ENCODE measurements around the gene POLR2C. TPM values are rescaled to one million over a fixed set of nuclear protein-coding genes. Genes with fewer than 3 reads are reported as not detected.
"Not testable (repeated sequence)": the region's sequence is repeated elsewhere in the genome, so short reads cannot be mapped to it uniquely, and the experiment has no call there.

POLR2C gene
- total RNA-seq, 2 experiments from 2014 or later = 48.6 to 61.7 TPM

GRCh38 chr16:57485916-57486857 lies 23.7 kb downstream of the POLR2C start, which contains the start of gene DOK4:
TSS of gene DOK4 (minus strand) at chr16:57486493. CDS start at chr16:57479507, 6,986 bp downstream.
- peak; percentile 98 for ATAC-seq
- peak within 1 kb of the TSS; percentile 49 for H3K27ac Mint-ChIP-seq
- H3K4me3 Mint-ChIP-seq = peak within 1 kb of the TSS; percentile 71
- CTCF ChIA-PET = interaction anchor here (0.9 to 3.5 kb wide), 9 partner anchors 11 to 123 kb away, joined by 3 to 21 read pairs (median 4); partner anchors contain the start of gene POLR2C
- peak; percentile 81 for DNase-seq
- H3K9me3 Mint-ChIP-seq (ENCODE audit: low read depth) = no peaks in the 10 kb centered on the region
- H3K27me3 Mint-ChIP-seq = peaks cover 3% of the 10 kb centered on the region
- no peaks in the 10 kb centered on the region for H3K36me3 Mint-ChIP-seq
- peaks cover 22% of the 10 kb centered on the region for H3K4me1 Mint-ChIP-seq

- Mint-ChIP-seq H3K27ac (peak overlapping the region; percentile 49), H3K36me3 (no peaks in the 10 kb centered on the region), H3K27me3 (peaks cover 8% of the 10 kb centered on the region), H3K4me3 (peak overlapping the region; percentile 60), H3K4me1 (peaks cover 22% of the 10 kb centered on the region), H3K9me3 (ENCODE audit: low read depth) (no peaks in the 10 kb centered on the region)
- no peak for ATAC-seq
- no peak for DNase-seq
- CTCF ChIA-PET = interaction anchor here (0.9 to 3.5 kb wide), 8 partner anchors 12 to 122 kb away, joined by 3 to 21 read pairs (median 4); partner anchors contain the start of gene POLR2C
Measured at GRCh38 chr16:57486858-57487834, 24.7 kb downstream of the POLR2C start.

GRCh38 chr16:57489229-57489628 lies 26.8 kb downstream of the POLR2C start:
- CTCF ChIA-PET = interaction anchor here (0.9 to 1.2 kb wide), 3 partner anchors 14 to 31 kb away, joined by 3 to 4 read pairs (median 4); partner anchors contain the start of gene POLR2C
- Mint-ChIP-seq H3K36me3 (no peaks in the 10 kb centered on the region), H3K4me3 (no peak overlapping the region), H3K27ac (no peak overlapping the region), H3K9me3 (ENCODE audit: low read depth) (no peaks in the 10 kb centered on the region), H3K27me3 (peaks cover 15% of the 10 kb centered on the region), H3K4me1 (peaks cover 22% of the 10 kb centered on the region)
- ATAC-seq (no peak), DNase-seq (no peak)

GRCh38 chr16:57493767-57494166 lies 31.3 kb downstream of the POLR2C start:
- H3K9me3 Mint-ChIP-seq (ENCODE audit: low read depth) = no peaks in the 10 kb centered on the region
- no peak overlapping the region for H3K27ac Mint-ChIP-seq
- H3K4me3 Mint-ChIP-seq = no peak overlapping the region
- H3K36me3 Mint-ChIP-seq = no peaks in the 10 kb centered on the region
- H3K4me1 Mint-ChIP-seq = peaks cover 5% of the 10 kb centered on the region
- CTCF ChIA-PET = no interaction called here
- peaks cover 12% of the 10 kb centered on the region for H3K27me3 Mint-ChIP-seq
- no peak for ATAC-seq
- DNase-seq = no peak

- H3K9me3 Mint-ChIP-seq (ENCODE audit: low read depth) = no peaks in the 10 kb centered on the region
- CTCF ChIA-PET = no interaction called here
- H3K4me3 Mint-ChIP-seq = no peak overlapping the region
- H3K36me3 Mint-ChIP-seq = no peaks in the 10 kb centered on the region
- ATAC-seq (no peak), DNase-seq (no peak)
- H3K27ac Mint-ChIP-seq = no peak overlapping the region
- H3K27me3 Mint-ChIP-seq = peaks cover 7% of the 10 kb centered on the region
- peaks cover 12% of the 10 kb centered on the region for H3K4me1 Mint-ChIP-seq
Measured at GRCh38 chr16:57497121-57497520, 34.6 kb downstream of the POLR2C start.

GRCh38 chr16:57498031-57498430 lies 35.6 kb downstream of the POLR2C start:
- H3K27ac Mint-ChIP-seq = no peak overlapping the region
- no peak for DNase-seq
- no peaks in the 10 kb centered on the region for H3K36me3 Mint-ChIP-seq
- H3K4me3 Mint-ChIP-seq = no peak overlapping the region
- CTCF ChIA-PET = no interaction called here
- H3K9me3 Mint-ChIP-seq (ENCODE audit: low read depth) = no peaks in the 10 kb centered on the region
- H3K4me1 Mint-ChIP-seq = peaks cover 12% of the 10 kb centered on the region
- ATAC-seq = no peak
- peaks cover 3% of the 10 kb centered on the region for H3K27me3 Mint-ChIP-seq

- ATAC-seq; H3K4me3 Mint-ChIP-seq; H3K9me3 Mint-ChIP-seq (ENCODE audit: low read depth); DNase-seq; H3K27me3 Mint-ChIP-seq; H3K27ac Mint-ChIP-seq; H3K36me3 Mint-ChIP-seq: not testable (repeated sequence)
- CTCF ChIA-PET = interaction anchor here (0.7 to 2.6 kb wide), 3 partner anchors 20 to 82 kb away, joined by 3 to 13 read pairs (median 4); no protein-coding TSS in a partner anchor
- peaks cover 12% of the 10 kb centered on the region for H3K4me1 Mint-ChIP-seq
Measured at GRCh38 chr16:57499941-57500340, 37.5 kb downstream of the POLR2C start.

- H3K27me3 Mint-ChIP-seq = no peaks in the 10 kb centered on the region
- H3K9me3 Mint-ChIP-seq (ENCODE audit: low read depth) = no peaks in the 10 kb centered on the region
- no peak overlapping the region for H3K27ac Mint-ChIP-seq
- ATAC-seq (peak; percentile 71), DNase-seq (peak; percentile 54)
- CTCF ChIA-PET = interaction anchor here (0.7 to 2.6 kb wide), 5 partner anchors 14 to 257 kb away, joined by 3 to 13 read pairs (median 3); no protein-coding TSS in a partner anchor
- peaks cover 12% of the 10 kb centered on the region for H3K4me1 Mint-ChIP-seq
- no peaks in the 10 kb centered on the region for H3K36me3 Mint-ChIP-seq
- no peak overlapping the region for H3K4me3 Mint-ChIP-seq
Measured at GRCh38 chr16:57500578-57501111, 38.2 kb downstream of the POLR2C start.

- ATAC-seq = no peak
- CTCF ChIA-PET = interaction anchor here (1.0 to 2.6 kb wide), 2 partner anchors 18 to 256 kb away, joined by 3 to 13 read pairs; no protein-coding TSS in a partner anchor
- H3K36me3 Mint-ChIP-seq = no peaks in the 10 kb centered on the region
- H3K27me3 Mint-ChIP-seq = peaks cover 2% of the 10 kb centered on the region
- no peaks in the 10 kb centered on the region for H3K9me3 Mint-ChIP-seq (ENCODE audit: low read depth)
- no peak overlapping the region for H3K4me3 Mint-ChIP-seq
- H3K4me1 Mint-ChIP-seq = peaks cover 12% of the 10 kb centered on the region
- no peak overlapping the region for H3K27ac Mint-ChIP-seq
- no peak for DNase-seq
Measured at GRCh38 chr16:57501492-57501891, 39.0 kb downstream of the POLR2C start.

GRCh38 chr16:57502048-57502775 lies 39.7 kb downstream of the POLR2C start:
- H3K27ac Mint-ChIP-seq = peak overlapping the region; percentile 9
- peaks cover 3% of the 10 kb centered on the region for H3K27me3 Mint-ChIP-seq
- CTCF ChIA-PET = interaction anchor here (0.9 to 1.7 kb wide), 2 partner anchors 17 to 85 kb away, joined by 3 to 10 read pairs; no protein-coding TSS in a partner anchor
- DNase-seq (no peak), ATAC-seq (no peak)
- H3K4me3 Mint-ChIP-seq = no peak overlapping the region
- no peaks in the 10 kb centered on the region for H3K36me3 Mint-ChIP-seq
- H3K9me3 Mint-ChIP-seq (ENCODE audit: low read depth) = no peaks in the 10 kb centered on the region
- peaks cover 12% of the 10 kb centered on the region for H3K4me1 Mint-ChIP-seq

GRCh38 chr16:57503366-57503765 lies 40.9 kb downstream of the POLR2C start:
- no peak for ATAC-seq
- peaks cover 12% of the 10 kb centered on the region for H3K4me1 Mint-ChIP-seq
- no peaks in the 10 kb centered on the region for H3K9me3 Mint-ChIP-seq (ENCODE audit: low read depth)
- peaks cover 3% of the 10 kb centered on the region for H3K27me3 Mint-ChIP-seq
- CTCF ChIA-PET = interaction anchor here (1.7 kb wide), 1 partner anchor 16 kb away, joined by 10 read pairs; no protein-coding TSS in a partner anchor
- H3K4me3 Mint-ChIP-seq = no peak overlapping the region
- H3K27ac Mint-ChIP-seq = no peak overlapping the region
- DNase-seq = no peak
- no peaks in the 10 kb centered on the region for H3K36me3 Mint-ChIP-seq

GRCh38 chr16:57504001-57504400 lies 41.5 kb downstream of the POLR2C start:
- CTCF ChIA-PET = interaction anchor here (1.2 to 1.7 kb wide), 2 partner anchors 14 to 15 kb away, joined by 3 to 10 read pairs; no protein-coding TSS in a partner anchor
- Mint-ChIP-seq H3K27ac (no peak overlapping the region), H3K36me3 (no peaks in the 10 kb centered on the region), H3K27me3 (peaks cover 3% of the 10 kb centered on the region), H3K4me1 (peaks cover 12% of the 10 kb centered on the region), H3K4me3 (no peak overlapping the region), H3K9me3 (ENCODE audit: low read depth) (no peaks in the 10 kb centered on the region)
- no peak for ATAC-seq
- DNase-seq = no peak

Measured in activated CD8-positive, alpha-beta memory T cell treated with anti-CD3 and anti-CD28 coated beads, Interleukin-2, amount 10 ng/mL, durations not matched to agents 7 days and 5 days (primary cell).